Natural killer cell (primary cell): ENCODE measurements around the gene LGI2. TPM values are rescaled to one million over a fixed set of nuclear protein-coding genes. Genes with fewer than 3 reads are reported as not detected.

Experiments used
- ATAC-seq, 3 donors: fragments of 150-1000 bp in 2 of 3; fragments of 200-7000 bp in 1 of 3; cut with Tn5 transposase; 1 replicate in 1 of 3; 2 replicates in 2 of 3; pipeline ENCODE4 v1.10.0; 2021; ENCODE audit warnings: mild to moderate bottlenecking in 2 of 3, moderate library complexity in 2 of 3
- DNase-seq, 2 donors: peaks; one replicate each; pipeline versions ENCODE4 v3.0.0 to v3.0.0-alpha.2; 2013 to 2021; ENCODE audit warnings: mixed read lengths in 1 of 2
- H3K27ac ChIP-seq: one replicate; pipeline ENCODE4 v1.5.1; 2013; ENCODE audit warnings: mild to moderate bottlenecking, low read length
- H3K27me3 ChIP-seq: one replicate; pipeline ENCODE4 v1.6.1; 2013; ENCODE audit warnings: low read length; ENCODE audit not compliant: control insufficient read depth, insufficient read depth
- H3K36me3 ChIP-seq: one replicate; pipeline ENCODE4 v1.6.1; 2013; ENCODE audit warnings: low read length; ENCODE audit not compliant: control insufficient read depth, insufficient read depth
- H3K4me1 ChIP-seq: one replicate; pipeline ENCODE4 v1.6.1; 2013; ENCODE audit warnings: low read length; ENCODE audit not compliant: control insufficient read depth, insufficient read depth
- H3K4me3 ChIP-seq: one replicate; pipeline ENCODE4 v1.5.1; 2013; ENCODE audit warnings: low read length
- H3K9me3 ChIP-seq: one replicate; pipeline ENCODE4 v1.6.1; 2013; ENCODE audit warnings: low read length; ENCODE audit not compliant: control insufficient read depth, insufficient read depth
- H3K27ac Mint-ChIP-seq, 2 donors: one replicate each; pipeline ENCODE4 v1.8.0; 2022; ENCODE audit warnings: mild to moderate bottlenecking in 2 of 2, mixed read lengths in 2 of 2, moderate library complexity in 1 of 2
- H3K27me3 Mint-ChIP-seq, 2 donors: one replicate each; pipeline ENCODE4 v1.8.0; 2022; ENCODE audit warnings: low read depth in 2 of 2, mixed read lengths in 2 of 2
- H3K36me3 Mint-ChIP-seq: one replicate; pipeline ENCODE4 v1.8.0; 2022; ENCODE audit warnings: mixed read lengths
- H3K4me1 Mint-ChIP-seq, 2 donors: one replicate each; pipeline ENCODE4 v1.8.0; 2022; ENCODE audit warnings: mixed read lengths in 2 of 2
- H3K4me3 Mint-ChIP-seq: one replicate; pipeline ENCODE4 v1.8.0; 2022; ENCODE audit warnings: mild to moderate bottlenecking, moderate library complexity, mixed read lengths
- H3K9me3 Mint-ChIP-seq, 2 donors: one replicate each; pipeline ENCODE4 v1.8.0; 2022; ENCODE audit warnings: mixed read lengths in 2 of 2
- CTCF ChIP-seq: fragments of 200-600 bp; IDR thresholded peaks from one replicate; pipeline ENCODE4 v1.8.0; 2022; ENCODE audit warnings: antibody characterized with exemption
- WGBS: methylation state at CpG from one replicate; pipeline ENCODE4 v1.1.7; 2013; ENCODE audit warnings: missing lambda C conversion rate; ENCODE audit not compliant: insufficient coverage; 5-methylcytosine and 5-hydroxymethylcytosine counted together
- intact Hi-C: fragments of 100-400 bp; cut with micrococcal nuclease; formaldehyde crosslinking; loops from one replicate; pipeline ENCODE4 v1.14.2; 2022
- total RNA-seq, 4 donors: library from RNA; stranded (reverse); fragments of 120-200 nt in 1 of 4; gene quantifications; one replicate each; pipeline versions ENCODE4 v1.2.3 to v1.2.4, GENCODE V29; 2013 to 2022

LGI2 gene
- total RNA-seq, 3 donors from 2014 or later (not counting 1 experiment from before 2014, with no cell fraction given), result not detected

- intact Hi-C loops, result no loop called here
- Histone ChIP-seq H3K9me3 (no peaks in the 10 kb centered on the region), H3K4me1 (no peaks in the 10 kb centered on the region), H3K27ac (no peak overlapping the region), H3K27me3 (no peaks in the 10 kb centered on the region), H3K4me3 (no peak overlapping the region), H3K36me3 (no peaks in the 10 kb centered on the region)
- 80% methylated on average over 1 of the region's 1 CpG for WGBS
- DNase-seq (no peak), ATAC-seq (no peak)
- Mint-ChIP-seq H3K27me3 (peaks cover 3 to 31% of the 10 kb centered on the region in 2 donors), H3K27ac (no peak overlapping the region), H3K9me3 (no peaks in the 10 kb centered on the region), H3K4me1 (no peaks in the 10 kb centered on the region), H3K36me3 (no peaks in the 10 kb centered on the region), H3K4me3 (no peak overlapping the region)
- TF ChIP-seq CTCF, result no peak
These were observed 20.8 kb upstream of the LGI2 start for GRCh38 chr4:25051534-25051933.

- DNase-seq (no peak), ATAC-seq (no peak)
- Mint-ChIP-seq H3K36me3 (no peaks in the 10 kb centered on the region), H3K27ac (no peak overlapping the region), H3K9me3 (no peaks in the 10 kb centered on the region), H3K4me1 (no peaks in the 10 kb centered on the region), H3K4me3 (no peak overlapping the region), H3K27me3 (peaks cover 3 to 31% of the 10 kb centered on the region in 2 donors)
- WGBS, result 92% methylated on average over 3 of the region's 5 CpGs
- no peak for TF ChIP-seq CTCF
- H3K4me3 ChIP-seq, result no peak overlapping the region
- intact Hi-C loops, result no loop called here
- H3K27ac ChIP-seq, result no peak overlapping the region
- H3K27me3 ChIP-seq, result no peaks in the 10 kb centered on the region
- H3K4me1 ChIP-seq, result no peaks in the 10 kb centered on the region
- no peaks in the 10 kb centered on the region for H3K36me3 ChIP-seq
- H3K9me3 ChIP-seq, result no peaks in the 10 kb centered on the region
These were observed 19.8 kb upstream of the LGI2 start for GRCh38 chr4:25050370-25051078.

GRCh38 chr4:25043548-25043947 is 12.8 kb upstream of the LGI2 start:
- H3K36me3 Mint-ChIP-seq, result no peaks in the 10 kb centered on the region
- no peak overlapping the region for H3K4me3 ChIP-seq
- H3K9me3 Mint-ChIP-seq, result no peaks in the 10 kb centered on the region
- H3K4me3 Mint-ChIP-seq, result no peak overlapping the region
- no peaks in the 10 kb centered on the region for H3K4me1 ChIP-seq
- no peaks in the 10 kb centered on the region for H3K36me3 ChIP-seq
- intact Hi-C loops, result no loop called here
- DNase-seq, result no peak
- no peak for TF ChIP-seq CTCF
- no peaks in the 10 kb centered on the region for H3K27me3 ChIP-seq
- H3K27me3 Mint-ChIP-seq, result peaks cover 2 to 24% of the 10 kb centered on the region in 2 donors
- WGBS, result 89% methylated on average over 5 of the region's 5 CpGs
- no peak overlapping the region for H3K27ac ChIP-seq
- H3K27ac Mint-ChIP-seq, result no peak overlapping the region
- H3K9me3 ChIP-seq, result no peaks in the 10 kb centered on the region
- no peak for ATAC-seq
- no peaks in the 10 kb centered on the region for H3K4me1 Mint-ChIP-seq

- Histone ChIP-seq H3K36me3 (no peaks in the 10 kb centered on the region), H3K9me3 (no peaks in the 10 kb centered on the region), H3K4me3 (no peak overlapping the region), H3K4me1 (peaks cover 7% of the 10 kb centered on the region), H3K27me3 (peaks cover 12% of the 10 kb centered on the region), H3K27ac (no peak overlapping the region)
- Mint-ChIP-seq H3K27me3 (peaks cover 36 to 44% of the 10 kb centered on the region in 2 donors), H3K4me1 (peaks cover 0 to 5% of the 10 kb centered on the region in 2 donors), H3K4me3 (no peak overlapping the region), H3K36me3 (no peaks in the 10 kb centered on the region), H3K9me3 (peaks cover 0 to 2% of the 10 kb centered on the region in 2 donors), H3K27ac (no peak overlapping the region)
- DNase-seq, result no peak
- WGBS, result 86% methylated on average over 4 of the region's 4 CpGs
- TF ChIP-seq CTCF, result no peak
- no peak for ATAC-seq
- intact Hi-C loops, result no loop called here
These were observed 2.8 kb upstream of the LGI2 start for GRCh38 chr4:25033526-25033925.
